Kasumi-1 (cell line): Measurements from ENCODE around the gene ESYT1.
A peak's percentile ranks its signal among the peaks of the same experiment; 100 is the strongest.
"Not testable (repeated sequence)": the region's sequence is repeated elsewhere in the genome, so short reads cannot be mapped to it uniquely, and the experiment has no call there.

ENCODE experiments used
- DNase-seq, 2 experiments: peaks; one replicate each; lab custom pipeline; 2025; lab: John Stamatoyannopoulos, UW

The ESYT1 gene

DNA sequence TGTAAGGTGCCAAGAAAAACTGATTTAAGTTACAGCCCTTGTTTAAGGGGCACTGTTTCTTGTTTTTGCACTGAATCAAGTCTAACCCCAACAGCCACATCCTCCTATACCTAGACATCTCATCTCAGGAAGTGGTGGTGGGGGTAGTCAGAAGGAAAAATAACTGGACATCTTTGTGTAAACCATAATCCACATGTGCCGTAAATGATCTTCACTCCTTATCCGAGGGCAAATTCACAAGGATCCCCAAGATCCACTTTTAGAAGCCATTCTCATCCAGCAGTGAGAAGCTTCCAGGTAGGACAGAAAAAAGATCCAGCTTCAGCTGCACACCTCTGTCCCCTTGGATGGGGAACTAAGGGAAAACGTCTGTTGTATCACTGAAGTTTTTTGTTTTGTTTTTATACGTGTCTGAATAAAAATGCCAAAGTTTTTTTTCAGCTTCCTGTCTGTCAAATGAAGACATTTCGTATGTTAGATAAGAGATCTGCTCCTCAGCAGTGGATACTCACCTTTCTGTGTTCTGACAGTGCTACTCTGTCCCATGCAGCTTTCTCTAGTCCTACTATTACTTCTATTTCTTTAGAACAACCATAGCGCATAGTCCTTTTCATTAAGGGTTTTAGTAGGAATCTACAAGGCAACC lies 24.9 kb upstream of the ESYT1 start:
- no peak for DNase-seq

DNA sequence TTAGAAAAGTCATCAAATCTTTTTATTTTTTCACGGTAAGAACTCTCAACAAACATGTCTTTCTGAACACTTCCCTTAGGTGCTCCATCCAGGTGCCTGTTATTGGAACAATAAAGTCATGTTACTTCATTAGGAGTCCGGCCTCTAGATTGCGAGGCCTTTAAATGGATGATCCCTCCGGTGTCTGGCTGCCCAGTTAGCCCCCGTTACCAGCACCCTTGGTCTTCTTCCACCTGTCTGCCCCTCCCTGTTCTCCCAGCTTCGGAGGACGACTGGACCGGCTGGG lies 24.3 kb upstream of the ESYT1 start:
- DNase-seq, result no peak

DNA sequence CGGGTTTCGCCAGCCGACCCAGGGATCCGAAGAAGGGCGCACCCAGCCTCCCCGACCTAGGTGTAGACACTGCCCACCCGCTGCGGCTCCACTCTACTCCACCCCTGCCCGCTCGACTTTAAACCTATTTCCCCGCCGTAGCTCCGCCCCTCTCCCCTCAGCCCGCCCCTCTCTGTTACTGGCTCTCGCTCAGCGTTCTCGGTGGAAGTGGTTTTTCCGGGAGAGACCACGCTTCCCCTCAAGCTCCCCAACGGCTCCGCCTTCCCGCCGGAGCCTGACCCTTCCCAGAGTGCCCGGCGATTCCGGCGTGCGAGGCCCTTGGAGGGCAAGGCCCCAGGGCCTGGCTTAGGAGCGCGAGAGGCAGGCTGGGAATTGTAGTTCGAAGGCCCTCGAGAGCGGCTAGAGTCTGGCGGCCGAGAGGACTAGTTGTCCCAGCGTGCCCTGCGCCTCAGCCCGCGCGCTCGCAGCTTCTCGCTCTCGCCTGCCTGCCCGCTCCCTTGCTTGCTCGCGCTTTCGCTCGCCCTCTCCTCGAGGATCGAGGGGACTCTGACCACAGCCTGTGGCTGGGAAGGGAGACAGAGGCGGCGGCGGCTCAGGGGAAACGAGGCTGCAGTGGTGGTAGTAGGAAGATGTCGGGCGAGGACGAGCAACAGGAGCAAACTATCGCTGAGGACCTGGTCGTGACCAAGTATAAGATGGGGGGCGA lies 23.8 kb upstream of the ESYT1 start, which contains the start of gene PA2G4:
Gene PA2G4 (plus strand): TSS at position 451 of the 706 bp plus-strand sequence. CDS start 179 bp downstream, at position 630.
- DNase-seq, result peak; percentile 98 to 100

DNA sequence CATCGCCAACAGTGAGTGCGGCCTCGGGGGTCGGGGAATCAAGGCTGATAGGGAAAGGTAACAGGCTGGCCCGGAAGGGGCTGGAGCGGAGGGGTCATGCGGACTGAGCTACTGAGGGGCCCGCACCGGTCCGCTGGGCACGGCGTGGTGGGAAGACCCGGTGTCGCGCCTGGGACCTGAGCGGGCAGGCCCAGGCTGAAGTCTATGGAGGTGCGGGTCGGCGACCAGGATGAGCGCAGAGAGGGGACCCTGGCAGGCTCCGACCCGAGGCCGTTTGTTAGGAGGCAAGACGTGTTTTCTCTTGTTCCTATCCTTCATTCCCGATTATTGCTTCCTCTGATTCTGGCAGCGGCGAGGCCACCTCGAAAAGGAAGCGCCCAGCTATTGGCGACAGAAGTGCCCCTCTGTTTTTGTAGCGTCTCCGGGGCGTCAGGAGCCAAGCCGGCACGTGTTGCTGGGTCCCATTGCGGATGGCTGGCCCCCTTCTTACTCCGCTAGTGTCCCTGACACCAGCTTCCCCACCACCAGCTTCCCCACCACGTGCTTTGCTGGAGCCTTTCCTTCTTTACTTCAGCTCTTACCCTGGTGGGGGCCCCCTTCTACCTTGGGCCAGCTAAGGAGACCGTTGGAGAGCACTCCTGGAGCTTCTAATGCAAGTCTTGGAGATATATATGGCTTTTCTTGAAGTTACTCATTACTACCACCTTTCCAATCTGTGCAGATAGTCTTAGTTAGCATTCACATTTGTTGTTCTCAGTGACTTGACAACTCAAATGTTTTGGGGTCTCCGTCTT lies 23.1 kb upstream of the ESYT1 start:
- DNase-seq, result peak; percentile 22 to 52

DNA sequence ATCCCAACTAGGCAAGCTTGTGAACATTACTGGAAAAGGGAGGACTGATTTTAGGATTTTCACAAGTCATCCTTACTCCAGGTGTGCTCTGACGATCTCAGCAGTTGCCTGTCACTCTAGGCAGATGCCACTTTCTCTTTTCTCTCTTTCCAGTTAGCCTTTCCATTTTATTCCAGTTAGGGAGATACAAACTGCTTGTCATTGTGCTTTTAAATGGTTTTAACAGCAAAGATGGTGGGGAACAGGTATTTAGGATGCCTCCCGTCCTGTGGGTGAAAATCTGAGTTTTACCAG lies 22.5 kb upstream of the ESYT1 start:
- no peak for DNase-seq

DNA sequence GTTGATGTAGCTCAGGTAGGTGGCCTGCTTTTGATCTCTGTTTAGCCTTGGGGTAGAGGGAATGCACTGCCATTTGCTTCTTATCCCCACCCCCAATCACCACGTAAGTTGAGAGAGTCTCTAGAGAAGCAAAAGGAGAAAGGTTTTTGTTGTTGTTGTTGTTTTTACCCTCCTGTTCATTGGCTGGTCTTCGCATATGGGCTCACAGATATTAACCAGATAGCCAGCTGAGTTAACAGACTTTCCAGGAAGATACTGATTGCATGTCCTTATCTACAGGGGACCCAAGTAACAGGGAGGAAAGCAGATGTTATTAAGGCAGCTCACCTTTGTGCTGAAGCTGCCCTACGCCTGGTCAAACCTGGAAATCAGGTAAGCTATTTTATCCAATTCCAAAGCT lies 20.8 kb upstream of the ESYT1 start:
- no peak for DNase-seq

DNA sequence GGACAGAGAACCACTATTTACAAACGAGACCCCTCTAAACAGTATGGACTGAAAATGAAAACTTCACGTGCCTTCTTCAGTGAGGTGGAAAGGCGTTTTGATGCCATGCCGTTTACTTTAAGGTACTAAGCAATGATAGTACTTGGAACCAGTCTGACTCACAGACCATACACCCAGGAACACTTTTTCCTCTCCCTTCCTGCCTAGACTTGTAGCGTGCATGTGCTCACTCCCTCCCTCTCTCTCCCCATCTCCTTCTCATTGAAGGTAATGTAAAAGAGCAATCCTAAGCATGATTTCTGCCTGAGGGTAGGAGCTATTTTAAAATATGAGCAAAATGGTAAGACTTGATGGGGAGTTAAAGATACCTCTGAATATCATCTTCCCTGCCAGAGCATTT lies 17.5 kb upstream of the ESYT1 start:
- DNase-seq, result no peak

DNA sequence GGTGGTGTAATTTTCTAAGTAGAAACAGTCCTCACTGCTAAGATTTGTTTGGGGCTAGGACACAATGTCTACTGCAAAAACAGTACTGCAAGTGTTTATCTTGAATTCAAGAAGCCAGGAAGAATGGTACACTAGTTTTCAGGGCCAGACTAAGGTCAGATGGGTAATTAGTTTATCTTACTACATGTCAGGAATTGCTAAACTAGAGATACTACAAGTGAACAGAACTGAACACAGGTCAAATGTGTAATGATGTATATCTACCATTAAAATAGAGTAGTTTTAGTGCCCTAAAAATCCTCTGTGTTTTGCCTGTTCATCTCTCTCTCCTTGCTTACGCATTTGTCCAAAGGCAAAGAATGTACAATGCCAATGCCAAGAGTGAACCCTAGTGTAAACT lies 14.0 kb upstream of the ESYT1 start:
- no peak for DNase-seq

DNA sequence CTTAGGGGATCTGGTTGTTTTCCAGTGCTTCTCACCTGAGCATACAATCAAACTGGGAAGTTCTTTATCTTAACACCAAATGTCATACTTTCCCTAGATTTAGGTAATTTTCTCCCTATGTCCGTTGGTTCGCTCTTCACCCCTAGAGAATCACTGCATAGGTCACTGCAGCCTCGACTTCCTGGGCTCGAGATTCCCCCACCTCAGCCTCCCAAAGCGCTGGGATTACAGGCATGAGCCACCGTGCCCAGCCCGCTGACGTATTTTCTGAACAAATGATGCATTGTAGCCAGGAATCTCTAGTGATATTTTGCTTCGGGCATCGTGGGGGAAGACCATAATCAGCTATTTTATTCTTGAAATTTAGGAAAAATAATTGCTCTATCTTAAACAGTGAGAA lies 12.7 kb upstream of the ESYT1 start:
- no peak for DNase-seq

DNA sequence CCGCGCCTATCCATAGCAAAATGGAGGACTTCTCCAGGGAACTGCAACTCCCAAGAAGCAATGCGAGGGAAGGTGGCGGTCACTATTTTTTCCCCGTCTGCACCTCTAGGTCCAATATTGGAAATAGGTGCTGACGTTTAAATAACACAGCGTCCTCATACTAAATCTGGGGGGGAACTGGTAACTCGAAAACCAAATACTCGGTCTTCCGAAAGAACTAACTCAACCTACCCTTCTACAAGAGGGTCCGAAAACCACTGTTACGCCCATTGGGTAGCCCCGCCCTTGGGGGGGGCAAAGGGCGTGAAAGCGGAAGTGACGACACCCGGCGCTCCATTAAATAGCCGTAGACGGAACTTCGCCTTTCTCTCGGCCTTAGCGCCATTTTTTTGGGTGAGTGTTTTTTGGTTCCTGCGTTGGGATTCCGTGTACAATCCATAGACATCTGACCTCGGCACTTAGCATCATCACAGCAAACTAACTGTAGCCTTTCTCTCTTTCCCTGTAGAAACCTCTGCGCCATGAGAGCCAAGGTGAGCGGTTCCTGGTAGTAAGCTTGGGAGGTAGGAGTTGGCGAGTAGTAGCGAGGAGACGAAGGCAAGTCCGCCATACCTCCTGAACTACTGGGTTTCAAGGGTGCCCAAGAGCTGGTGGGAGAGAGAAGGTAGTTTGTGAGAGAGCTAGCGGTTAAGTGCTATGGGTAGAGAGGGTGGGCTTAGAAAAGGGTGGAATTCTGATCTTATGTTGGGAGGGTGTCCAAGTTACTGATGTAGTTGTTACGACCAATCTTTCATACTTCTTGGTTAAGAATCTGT lies 11.6 kb upstream of the ESYT1 start, which contains the start of gene RPL41:
Gene RPL41 (plus strand): TSS at position 367 of the 815 bp plus-strand sequence.
- peak; percentile 94 to 96 for DNase-seq

DNA sequence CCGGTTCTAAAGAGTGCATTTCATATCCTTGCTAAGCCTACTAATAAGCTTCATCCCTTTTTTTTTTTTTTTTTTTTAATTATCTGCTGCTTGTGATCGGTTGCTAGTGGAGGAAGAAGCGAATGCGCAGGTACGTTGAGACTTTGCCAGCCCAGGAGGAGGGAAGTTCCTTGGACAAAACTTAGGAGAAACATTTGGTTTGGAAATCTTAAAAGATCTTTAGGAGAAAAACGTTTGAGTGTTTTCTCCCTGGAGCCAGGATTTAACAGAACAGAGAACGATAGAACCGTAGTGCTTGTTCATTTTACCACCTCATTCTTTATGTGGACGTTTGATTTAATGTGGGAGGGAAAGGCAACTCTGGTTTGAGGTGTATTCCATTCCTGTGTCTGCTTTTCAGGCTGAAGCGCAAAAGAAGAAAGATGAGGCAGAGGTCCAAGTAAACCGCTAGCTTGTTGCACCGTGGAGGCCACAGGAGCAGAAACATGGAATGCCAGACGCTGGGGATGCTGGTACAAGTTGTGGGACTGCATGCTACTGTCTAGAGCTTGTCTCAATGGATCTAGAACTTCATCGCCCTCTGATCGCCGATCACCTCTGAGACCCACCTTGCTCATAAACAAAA lies 10.9 kb upstream of the ESYT1 start:
- DNase-seq, result not testable (repeated sequence)

DNA sequence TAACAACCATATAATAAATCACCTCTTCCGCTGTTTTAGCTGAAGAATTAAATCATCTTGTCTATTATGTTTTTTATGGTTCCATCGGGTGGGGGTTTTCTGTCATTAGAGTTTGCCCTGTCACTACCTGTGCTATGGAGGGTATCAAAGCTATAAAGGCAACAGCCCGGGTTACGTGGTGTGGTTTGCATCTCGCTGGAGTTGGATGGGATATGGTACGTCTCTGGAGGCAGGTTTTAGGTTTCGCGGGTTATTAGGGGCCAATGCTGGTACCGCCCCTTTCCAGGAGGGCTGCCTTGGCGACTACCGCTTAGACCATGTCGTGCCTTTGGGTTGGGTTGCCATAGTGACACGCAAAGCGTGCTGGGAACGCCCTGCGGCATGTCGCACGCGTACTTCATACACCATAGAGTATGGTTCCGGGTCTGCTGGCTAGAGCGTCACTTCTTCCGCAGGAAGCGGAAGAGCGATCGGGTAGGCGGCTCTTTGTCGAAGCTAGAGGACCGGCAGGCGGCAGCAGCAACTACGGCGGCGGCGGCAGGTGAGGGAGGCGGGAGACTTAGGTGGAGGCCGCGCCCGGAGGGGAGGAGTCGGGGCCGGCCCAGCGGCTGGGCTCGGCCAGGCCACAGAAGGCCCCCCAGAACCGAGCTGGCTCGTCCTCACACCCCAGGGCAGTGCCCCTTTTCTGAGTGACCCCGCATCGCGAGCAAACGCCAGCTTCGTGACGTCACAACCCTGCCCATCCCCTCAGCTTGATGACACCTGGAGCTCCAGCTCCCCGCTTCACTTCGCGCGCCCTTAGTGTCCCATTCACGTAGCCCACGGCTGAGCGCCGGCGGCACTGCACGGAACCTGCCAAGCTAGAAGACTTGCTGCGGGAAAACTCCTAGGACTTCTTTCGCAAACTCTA lies 10.0 kb upstream of the ESYT1 start, which contains the start of gene ZC3H10:
Gene ZC3H10 (plus strand): TSS at position 489 of the 910 bp plus-strand sequence. CDS start 2,297 bp downstream, outside the sequence.
- peak; percentile 98 to 99 for DNase-seq

DNA sequence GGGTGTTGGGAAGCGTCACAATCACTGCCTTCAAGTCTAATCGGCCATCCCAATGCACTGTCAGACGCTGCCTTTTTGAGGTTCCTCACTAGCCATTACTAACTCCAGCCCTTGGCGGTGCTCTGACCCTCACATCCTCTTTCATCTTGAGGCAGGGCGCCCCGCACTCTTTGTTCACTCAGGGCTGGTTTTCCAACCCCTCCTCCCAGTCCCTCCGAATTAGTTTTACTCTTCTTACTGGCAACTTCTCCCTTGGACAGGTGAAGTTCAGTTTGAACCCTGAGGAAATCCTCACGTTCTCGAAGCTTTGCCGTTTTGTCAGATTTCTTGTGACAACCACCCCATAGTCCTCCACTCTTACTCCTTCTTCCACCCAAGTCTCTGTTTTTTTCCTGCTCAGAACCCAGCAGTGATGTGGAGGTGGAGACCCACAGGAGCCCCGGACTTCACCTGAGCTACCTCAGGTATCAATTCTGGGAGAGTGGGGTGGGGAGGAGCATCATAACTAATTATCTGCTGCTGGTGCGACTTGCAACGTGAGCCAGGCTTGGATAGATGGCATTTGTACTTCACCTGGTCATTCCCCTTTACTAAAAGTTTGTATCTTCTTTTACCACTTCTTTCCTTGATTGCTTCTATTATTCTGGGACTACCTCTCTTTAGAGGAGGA lies 9.2 kb upstream of the ESYT1 start:
- no peak for DNase-seq

DNA sequence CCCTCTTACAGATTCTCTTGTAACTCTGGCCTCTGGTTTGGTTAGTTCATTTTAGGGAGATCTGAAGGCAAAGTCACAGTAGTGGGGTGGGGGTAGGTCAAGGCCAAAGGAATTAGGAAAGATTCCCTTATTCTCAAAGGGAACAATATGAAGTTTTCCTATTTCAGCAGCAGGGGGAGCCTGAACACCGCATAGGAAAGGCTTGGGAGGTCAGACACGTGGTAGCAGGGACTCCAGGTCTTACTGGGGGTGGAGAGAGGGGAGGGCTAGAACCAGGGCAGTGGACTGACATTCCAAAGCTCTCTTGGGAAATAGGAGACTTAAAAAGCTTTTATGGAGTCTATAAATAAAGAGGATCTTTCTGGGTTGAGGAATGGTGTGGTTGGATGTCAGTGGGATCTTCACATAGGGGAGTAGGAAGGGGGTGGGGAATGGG lies 8.7 kb upstream of the ESYT1 start:
- peak; percentile 91 to 94 for DNase-seq

DNA sequence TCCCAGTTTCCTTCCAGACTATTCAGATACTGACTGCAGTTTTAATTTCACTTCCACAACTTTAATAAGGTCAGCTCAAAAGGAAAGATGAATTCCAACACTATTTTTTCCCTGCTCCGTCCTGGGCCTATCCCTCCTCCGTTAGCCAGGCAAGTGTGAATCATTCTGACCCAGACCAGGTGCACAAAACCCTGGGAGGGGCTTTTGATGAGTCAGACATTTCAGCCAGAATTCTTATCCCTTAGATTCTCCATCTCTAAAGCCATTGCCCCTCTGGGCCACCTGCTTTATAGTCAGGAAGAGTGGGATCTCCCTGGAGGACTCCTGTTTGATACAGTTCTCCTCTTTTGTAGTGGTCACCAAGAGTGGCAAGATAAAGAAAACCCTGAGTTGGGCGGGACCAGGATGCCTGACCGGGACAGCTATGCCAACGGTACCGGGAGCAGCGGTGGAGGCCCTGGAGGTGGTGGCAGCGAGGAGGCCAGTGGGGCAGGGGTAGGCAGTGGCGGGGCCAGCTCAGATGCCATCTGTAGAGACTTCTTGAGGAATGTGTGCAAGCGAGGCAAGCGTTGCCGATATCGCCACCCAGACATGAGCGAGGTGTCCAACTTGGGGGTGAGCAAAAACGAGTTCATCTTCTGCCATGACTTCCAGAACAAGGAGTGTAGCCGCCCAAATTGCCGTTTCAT lies 7.8 kb upstream of the ESYT1 start:
- DNase-seq, result no peak

DNA sequence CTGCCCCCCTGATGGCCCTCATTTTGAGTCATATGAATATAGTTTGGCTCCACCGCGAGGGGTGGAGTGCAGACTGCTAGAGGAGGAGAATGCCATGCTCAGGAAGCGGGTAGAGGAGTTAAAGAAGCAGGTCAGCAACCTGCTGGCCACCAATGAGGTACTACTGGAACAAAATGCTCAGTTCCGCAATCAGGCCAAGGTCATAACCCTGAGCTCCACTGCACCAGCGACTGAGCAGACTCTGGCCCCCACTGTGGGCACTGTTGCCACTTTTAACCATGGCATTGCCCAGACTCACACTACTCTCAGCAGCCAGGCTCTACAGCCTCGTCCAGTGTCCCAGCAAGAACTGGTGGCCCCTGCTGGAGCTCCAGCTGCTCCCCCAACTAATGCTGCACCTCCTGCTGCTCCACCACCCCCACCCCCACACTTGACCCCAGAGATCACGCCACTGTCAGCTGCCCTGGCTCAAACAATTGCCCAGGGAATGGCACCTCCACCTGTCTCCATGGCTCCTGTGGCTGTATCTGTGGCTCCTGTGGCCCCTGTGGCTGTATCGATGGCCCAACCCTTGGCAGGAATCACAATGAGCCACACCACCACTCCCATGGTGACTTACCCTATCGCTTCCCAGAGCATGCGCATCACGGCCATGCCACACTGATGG lies 6.7 kb upstream of the ESYT1 start:
- DNase-seq, result no peak

DNA sequence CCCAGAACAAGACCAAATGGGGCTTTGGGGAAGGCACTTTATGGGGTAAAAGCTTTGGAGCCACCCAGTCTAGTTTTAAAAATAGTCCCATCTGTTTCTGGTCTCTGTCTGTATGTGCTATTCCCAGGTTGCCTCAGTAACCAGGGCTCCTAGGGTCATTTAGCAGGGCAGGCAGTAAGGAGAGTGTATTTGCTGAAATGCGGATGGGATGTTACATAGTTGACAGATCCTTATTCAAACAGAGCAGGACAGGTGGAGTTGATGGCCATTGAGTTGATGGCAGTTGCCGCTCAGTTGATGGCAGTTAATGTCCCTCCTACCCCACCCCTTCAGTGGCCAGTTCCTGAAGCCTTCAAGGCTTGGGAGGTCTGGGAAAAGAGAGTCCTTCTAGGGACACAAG lies 5.4 kb upstream of the ESYT1 start:
- DNase-seq, result no peak

DNA sequence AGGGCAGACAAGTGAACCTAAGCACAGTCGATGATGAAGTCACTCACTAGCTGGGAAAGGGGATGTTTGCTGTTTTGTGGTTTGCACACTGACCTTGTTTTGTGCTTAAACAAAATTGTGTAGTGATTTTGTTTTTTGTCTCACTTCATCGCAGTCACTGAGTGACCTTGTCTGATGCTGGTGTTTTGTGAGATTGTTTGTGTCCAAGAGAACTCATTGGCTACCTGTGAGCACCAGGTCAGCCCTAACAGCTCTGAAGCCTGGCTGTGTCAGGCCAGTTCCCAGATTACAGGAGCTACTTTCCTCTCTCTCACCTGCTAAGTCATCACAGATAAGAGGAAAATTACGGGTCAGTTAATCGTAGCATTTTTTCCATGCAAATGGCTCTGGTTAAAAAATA lies 3.9 kb upstream of the ESYT1 start:
- no peak for DNase-seq

DNA sequence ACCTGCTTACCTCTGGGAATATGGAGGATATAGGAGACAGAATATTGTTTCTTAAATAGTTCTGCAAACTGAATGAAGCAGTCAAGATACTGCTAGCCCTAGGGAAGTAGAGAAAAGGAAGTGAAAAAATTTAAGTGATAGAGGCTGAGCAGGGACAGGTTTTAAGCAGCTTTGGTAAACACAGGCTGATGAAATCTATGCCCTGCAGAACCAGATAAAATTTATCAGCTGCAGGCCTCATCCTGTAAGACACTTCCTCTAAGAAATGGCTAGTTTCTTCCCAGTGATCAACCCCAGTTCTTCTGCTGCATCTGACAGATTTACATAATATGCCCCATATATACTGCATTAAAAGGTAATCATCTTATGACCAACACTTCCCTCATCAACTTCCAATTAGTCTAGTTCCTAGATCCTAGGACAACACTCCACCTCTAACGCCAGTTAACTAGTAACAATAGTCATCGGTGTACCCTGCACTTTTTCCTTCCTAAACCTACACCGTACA lies 1.3 kb upstream of the ESYT1 start:
- peak; percentile 39 to 45 for DNase-seq
